ENCODE results near the gene CYP4F12. TPM values are rescaled to one million over a fixed set of nuclear protein-coding genes. Genes with fewer than 3 reads are reported as not detected.

CYP4F12 gene
- total and polyA plus RNA-seq, 10 of the 15 experiments (the other 5 are each of a cell fraction or from before 2014, with no cell fraction given): 0.12 to 0.20 TPM; not detected in 8

DNA sequence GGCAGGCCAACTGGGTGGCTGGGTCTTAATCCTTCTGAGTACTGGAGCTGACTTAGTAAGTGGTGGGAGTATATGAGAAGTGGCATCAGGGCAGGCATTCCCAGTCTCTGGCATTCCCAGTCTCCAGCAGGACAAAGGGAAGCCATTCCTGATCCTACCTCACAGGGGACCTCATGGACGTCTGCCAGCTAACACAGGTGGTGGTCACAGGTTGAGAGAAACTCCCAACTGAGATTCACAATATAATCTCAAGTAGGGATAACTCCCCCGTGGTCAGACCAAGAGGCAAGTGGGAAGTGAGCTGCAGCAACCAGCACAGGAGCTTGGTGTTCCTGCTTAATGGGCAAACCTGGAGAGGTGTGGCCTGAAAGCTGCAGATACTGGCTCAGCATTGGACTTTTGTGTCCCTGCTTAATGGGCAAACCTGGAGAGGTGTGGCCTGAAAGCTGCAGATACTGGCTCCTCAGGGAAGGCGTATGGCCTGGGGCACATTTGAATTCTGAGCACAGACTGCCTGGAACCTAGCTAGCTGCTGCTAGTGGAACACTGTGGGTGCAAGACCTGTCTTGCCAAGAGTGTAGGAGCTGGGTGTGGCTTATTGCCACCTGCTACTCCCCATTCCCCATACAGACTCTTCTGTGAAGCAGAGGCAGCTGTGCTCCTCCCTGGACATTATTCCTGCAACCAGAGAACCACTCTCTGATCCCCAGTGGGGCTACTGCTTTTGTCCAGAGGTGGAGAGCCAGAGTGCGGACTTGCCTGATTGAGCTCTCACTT, 29.1 kb downstream of the CYP4F12 start:
- no TSS peak for BruUV-seq (replicated peaks)
- ChIA-PET POLR2A (no interaction called here), SMC1A (ENCODE audit: uncharacterized antibody, unreplicated experiment) (interaction anchor here (0.6 kb wide), 1 partner anchor 135 kb away, joined by 3 read pairs; no protein-coding TSS in a partner anchor), RAD21 (ENCODE audit: unreplicated experiment) (no interaction called here), CTCF (interaction anchor here (0.6 kb wide), 1 partner anchor 749 kb away, joined by 3 read pairs; no protein-coding TSS in a partner anchor)
- Histone ChIP-seq H4K20me1 (ENCODE audit: control insufficient read depth, insufficient read depth) (no peaks in the 10 kb centered on the region), H3K79me2 (ENCODE audit: control insufficient read depth, insufficient read depth, low read length) (no peaks in the 10 kb centered on the region), H3K9me3 (replicated peaks; ENCODE audit: control insufficient read depth, insufficient read depth, low read length) (no peaks in the 10 kb centered on the region), H3K27ac (ENCODE audit: control insufficient read depth, insufficient read depth) (no peak overlapping the region), H3K4me3 (no peak overlapping the region), H3K9ac (ENCODE audit: control insufficient read depth, insufficient read depth, low read length) (no peak overlapping the region), H3K27me3 (replicated peaks in 1 of 2; ENCODE audit: control insufficient read depth in 2 of 2, insufficient read depth in 2 of 2, low read length in 1 of 2) (no peaks in the 10 kb centered on the region), H3K4me1 (ENCODE audit: control insufficient read depth, insufficient read depth, low read length) (no peaks in the 10 kb centered on the region), H2AFZ (ENCODE audit: control insufficient read depth, low read depth, low read length) (no peak overlapping the region), H3K36me3 (ENCODE audit: control insufficient read depth in 2 of 2, insufficient read depth in 2 of 2, low read length in 1 of 2) (no peaks in the 10 kb centered on the region), H3K4me2 (ENCODE audit: control insufficient read depth, insufficient read depth) (no peak overlapping the region)
- 3% methylated on average over 4 of the region's 4 CpGs for WGBS (ENCODE audit: insufficient coverage, insufficient replicate concordance, low lambda C conversion rate, missing lambda C conversion rate)
- TF ChIP-seq RAD21 (IDR thresholded peaks at IDR 0.05; ENCODE audit: insufficient read depth, low read depth, low read length) (no peak), NFYA (IDR thresholded peaks at IDR 0.05; ENCODE audit: borderline replicate concordance, low read depth, low read length) (no peak), PML (IDR thresholded peaks at IDR 0.05; ENCODE audit: low read length) (no peak), SKIL (IDR thresholded peaks at IDR 0.05; ENCODE audit: low read depth, poor library complexity, severe bottlenecking) (no peak), ATF3 (IDR thresholded peaks at IDR 0.05; ENCODE audit: borderline replicate concordance, extremely low read depth, low read depth, low read length) (no peak), TARDBP (IDR thresholded peaks at IDR 0.05; ENCODE audit: borderline replicate concordance) (no peak), KLF5 (IDR thresholded peaks at IDR 0.05; ENCODE audit: partially characterized antibody) (no peak), E2F8 (IDR thresholded peaks at IDR 0.05; ENCODE audit: low read depth, partially characterized antibody) (no peak)
- TF ChIP-seq, protein P1, sequence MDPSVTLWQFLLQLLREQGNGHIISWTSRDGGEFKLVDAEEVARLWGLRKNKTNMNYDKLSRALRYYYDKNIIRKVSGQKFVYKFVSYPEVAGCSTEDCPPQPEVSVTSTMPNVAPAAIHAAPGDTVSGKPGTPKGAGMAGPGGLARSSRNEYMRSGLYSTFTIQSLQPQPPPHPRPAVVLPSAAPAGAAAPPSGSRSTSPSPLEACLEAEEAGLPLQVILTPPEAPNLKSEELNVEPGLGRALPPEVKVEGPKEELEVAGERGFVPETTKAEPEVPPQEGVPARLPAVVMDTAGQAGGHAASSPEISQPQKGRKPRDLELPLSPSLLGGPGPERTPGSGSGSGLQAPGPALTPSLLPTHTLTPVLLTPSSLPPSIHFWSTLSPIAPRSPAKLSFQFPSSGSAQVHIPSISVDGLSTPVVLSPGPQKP (IDR thresholded peaks at IDR 0.05; ENCODE audit: low read depth, low read length): no peak
- no peak for FAIRE-seq
- ATAC-seq: no peak
- no peak for DNase-seq (ENCODE audit: low read depth, low spot score)
- in situ Hi-C loops (cut with MboI): no loop called here
- intact Hi-C loops (cut with micrococcal nuclease; ENCODE audit: unreplicated experiment): no loop called here

All from GM12878 (cell line).